ENCODE results near the gene SCARB1. TPM values are rescaled to one million over a fixed set of nuclear protein-coding genes. Genes with fewer than 3 reads are reported as not detected.
"Not testable (repeated sequence)": the region's sequence is repeated elsewhere in the genome, so short reads cannot be mapped to it uniquely, and the experiment has no call there.

Gene SCARB1
- total RNA-seq, 1 donor from 2014 or later = 8.6 TPM

DNA sequence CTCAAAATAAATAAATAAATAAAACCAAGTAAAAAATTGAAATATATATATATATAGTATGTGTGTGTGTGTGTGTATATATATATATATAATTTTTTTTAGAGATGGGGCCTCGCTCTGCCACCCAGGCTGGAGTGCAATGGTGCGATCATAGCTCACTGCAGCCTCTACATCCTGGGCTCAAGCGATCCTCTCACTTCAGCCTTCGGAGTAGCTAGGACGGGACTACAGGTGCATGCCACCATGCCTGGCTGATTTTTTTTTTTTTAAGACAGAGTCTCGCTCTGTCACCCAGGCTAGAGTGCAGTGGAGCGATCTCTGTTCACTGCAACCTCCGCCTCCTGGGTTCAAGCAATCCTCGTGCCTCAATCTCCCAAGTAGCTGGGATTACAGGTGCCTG lies 24.1 kb upstream of the SCARB1 start:
- intact Hi-C loops (cut with DNase I); DNase-seq (ENCODE audit: low spot score): not testable (repeated sequence)

DNA sequence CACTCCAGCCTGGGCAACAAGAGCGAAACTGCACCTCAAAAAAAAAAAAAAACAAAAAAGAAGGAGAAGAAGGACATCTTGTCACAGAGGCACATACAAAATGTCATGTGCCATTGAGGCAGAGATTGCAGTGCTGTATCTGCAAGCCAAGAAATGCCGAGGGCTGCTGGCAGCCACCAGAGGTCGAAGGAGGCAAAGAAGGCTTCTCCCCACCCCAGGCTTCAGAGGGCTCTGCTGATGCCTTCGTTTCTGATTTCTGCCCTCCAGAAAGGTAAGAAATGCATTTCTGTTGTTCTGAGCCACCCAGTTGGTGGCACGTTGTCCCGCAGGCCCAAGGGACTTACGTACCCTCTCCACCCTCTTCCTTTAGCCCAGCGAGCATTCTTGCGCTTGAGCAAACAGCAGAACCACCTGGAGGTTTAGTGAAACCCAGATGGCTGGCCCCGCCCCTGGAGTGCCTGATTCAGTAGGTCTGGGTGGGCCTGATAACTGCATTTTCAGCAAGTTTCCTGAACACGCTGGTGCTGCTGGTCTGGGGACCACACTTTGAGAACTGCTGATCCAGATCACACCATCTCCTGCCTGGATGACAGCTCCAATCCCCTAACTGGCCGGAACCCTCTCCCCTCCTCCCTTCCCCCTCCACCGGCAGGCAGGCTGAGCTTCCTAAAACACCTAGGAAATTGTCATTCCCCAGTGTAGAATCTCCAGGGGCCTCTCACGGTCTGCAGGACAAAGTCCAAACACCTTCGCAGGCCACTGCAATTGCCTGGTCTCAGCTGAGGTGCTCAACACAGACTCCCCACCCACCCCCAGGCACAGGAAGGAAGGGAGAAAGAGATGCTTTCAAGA lies 21.1 kb upstream of the SCARB1 start:
- no peak for DNase-seq (ENCODE audit: low spot score)
- intact Hi-C loops (cut with DNase I) = no loop called here

DNA sequence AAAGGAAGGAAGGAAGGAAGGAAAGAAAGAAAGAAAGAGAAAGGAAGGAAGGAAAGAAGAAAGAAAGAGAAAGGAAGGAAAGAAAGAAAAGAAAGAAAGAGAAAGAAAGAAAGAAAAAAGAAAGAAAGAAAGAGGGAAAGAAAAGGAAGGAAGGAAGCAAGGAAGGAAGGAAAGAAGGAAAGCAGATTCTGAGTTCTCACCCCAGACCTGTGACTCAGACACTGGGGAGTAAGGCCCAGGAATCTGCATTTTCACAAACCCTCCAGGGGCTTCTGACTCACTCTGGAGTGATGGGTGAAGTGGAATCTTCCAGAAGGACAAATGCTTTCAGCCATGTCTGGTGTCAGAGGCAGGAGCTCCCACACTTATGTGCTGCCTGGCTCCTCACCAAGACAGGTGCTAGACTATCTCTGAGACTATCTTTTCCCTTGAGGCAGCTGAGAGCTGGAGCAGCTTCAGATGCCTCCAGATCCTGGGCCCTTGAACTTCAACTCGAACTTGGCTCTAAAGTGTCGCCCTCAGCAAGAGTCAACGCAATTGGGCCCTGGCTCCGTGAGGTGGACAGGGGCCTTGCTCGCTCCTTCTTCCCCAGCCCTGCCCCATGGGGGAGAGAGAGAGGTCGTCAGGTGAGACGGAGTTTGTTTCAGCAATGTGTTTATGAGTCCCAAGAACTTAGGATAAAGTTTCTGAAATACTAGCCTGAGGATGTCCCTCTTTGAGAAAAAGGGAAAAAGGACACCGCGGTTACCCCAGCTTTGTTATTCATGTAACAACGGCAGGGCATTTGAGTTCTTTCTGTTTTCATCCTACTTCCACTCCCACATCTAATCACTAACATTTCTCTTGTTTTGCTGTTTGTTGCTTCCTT lies 19.8 kb upstream of the SCARB1 start:
- intact Hi-C loops (cut with DNase I) = no loop called here
- no peak for DNase-seq (ENCODE audit: low spot score)

DNA sequence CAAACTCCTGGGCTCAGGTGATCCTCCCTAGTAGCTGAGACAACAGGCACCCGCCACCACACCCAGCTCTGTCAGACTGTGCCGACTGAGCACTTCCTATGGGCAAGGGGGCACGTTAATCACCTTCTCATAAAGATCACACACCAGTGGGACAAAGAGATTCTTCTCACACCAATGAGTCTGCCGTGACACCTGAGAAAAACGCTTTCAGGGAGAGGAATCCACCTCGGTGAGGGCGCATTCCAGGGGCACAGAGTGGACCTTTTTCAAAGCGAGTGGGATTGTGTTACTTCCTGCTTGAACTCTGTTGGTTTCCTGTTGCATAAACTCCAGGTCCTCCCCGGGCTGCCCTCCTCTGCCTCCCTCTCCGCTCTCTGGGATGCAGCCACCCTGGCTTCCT lies 17.5 kb upstream of the SCARB1 start:
- intact Hi-C loops (cut with DNase I) = no loop called here
- no peak for DNase-seq (ENCODE audit: low spot score)

DNA sequence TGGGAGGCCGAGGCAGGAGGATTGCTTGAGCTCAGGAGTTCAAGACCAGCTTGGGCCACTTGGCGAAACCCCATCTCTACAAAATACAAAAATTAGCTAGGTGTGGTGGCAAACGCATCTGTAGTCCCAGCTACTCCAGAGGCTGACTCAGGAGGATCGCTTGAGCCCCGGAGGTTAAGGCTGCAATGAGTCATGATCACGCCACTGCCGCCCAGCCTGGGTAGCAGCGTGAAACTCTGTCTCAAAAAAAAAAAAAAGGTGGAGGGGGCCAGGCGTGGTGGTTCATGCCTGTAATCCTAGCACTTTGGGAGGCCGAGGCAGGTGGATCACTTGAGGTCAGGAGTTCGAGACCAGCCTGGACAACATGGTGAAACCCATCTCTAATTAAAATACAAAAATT lies 16.7 kb upstream of the SCARB1 start:
- DNase-seq (ENCODE audit: low spot score); intact Hi-C loops (cut with DNase I): not testable (repeated sequence)

DNA sequence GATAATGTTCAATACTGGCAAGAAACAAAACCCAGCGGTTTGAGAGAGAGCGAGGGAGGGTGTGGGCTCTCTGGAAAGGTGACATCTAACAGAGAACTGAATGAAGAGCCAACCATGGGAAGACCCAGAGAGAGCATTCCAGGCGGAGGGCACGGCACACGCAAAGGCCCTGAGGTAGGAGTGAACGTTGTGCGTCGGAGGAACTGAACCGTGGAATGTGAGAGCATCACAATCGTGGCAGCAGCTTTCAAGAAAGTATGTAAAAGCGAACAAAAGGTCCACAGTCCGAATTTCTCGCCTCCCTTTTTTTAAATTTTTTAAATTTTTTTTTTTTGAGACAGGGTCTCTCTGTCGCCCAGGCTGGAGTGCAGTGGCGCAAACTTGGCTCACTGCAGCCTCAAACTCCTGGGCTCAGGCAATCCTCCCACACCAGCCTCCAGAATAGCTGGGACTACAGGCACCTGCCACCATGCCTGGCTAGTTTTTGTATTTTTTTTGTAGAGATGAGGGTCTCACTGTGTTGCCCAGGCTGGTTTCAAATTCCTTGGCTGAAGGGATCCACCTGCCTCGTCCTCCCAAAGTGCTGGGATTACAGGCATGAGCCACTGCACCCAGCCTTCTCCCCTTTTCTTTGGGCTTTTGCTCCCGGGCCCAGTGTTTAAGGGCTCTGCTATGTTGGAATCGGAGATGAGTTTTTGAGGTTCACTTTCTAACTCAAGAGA lies 15.3 kb upstream of the SCARB1 start:
- intact Hi-C loops (cut with DNase I) = no loop called here
- DNase-seq (ENCODE audit: low spot score) = no peak

DNA sequence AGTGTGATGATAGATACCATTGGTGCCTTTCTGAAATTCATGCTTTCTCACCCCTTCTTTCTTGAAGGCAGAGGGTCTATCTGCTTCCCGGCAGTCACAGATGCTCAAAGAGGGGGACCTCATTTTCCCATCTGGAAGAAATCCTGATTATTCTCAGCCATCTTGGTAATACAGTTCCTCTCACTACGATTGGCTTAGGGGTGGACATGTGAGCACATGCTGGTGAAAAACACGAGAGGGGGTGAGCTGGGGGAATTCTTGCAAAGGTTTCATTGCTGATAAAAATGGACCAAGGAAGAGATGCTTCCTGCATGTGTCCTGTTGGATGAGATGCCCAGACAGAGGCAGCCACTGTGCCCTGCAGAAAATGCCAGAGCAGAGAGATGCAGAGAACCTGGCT lies 13.8 kb upstream of the SCARB1 start:
- no peak for DNase-seq (ENCODE audit: low spot score)
- intact Hi-C loops (cut with DNase I) = no loop called here

DNA sequence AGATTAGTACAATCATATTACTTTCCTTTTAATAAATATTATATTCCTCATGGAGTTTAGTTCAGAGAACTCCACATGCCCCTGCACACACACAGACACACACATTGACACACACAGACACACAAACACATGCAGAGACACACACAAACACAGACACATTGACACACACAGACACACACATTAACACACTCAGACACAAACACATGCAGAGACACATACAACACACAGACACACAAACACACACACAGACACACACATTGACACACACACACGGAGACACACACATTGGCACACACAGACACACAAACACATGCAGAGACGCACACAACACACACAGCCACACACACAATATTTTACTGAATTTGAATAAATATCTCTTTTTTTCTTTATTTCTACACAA lies 12.5 kb upstream of the SCARB1 start:
- intact Hi-C loops (cut with DNase I) = no loop called here
- no peak for DNase-seq (ENCODE audit: low spot score)

DNA sequence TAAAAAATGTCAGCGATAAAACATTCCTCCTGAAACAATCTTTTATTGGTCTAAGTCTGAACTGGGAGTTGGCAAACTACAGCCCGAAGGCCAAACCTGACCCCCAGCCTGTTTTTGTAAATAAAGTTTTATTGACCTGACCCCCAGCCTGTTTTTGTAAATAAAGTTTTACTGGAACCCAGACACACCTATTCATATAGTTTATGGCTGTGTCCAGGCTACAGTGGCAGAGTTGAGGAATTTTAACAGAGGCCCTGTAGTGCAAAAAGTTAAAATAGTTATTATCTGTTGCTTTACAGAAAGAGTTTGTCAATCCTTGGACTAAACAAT lies 12.1 kb upstream of the SCARB1 start:
- DNase-seq (ENCODE audit: low spot score) = no peak
- intact Hi-C loops (cut with DNase I) = no loop called here

DNA sequence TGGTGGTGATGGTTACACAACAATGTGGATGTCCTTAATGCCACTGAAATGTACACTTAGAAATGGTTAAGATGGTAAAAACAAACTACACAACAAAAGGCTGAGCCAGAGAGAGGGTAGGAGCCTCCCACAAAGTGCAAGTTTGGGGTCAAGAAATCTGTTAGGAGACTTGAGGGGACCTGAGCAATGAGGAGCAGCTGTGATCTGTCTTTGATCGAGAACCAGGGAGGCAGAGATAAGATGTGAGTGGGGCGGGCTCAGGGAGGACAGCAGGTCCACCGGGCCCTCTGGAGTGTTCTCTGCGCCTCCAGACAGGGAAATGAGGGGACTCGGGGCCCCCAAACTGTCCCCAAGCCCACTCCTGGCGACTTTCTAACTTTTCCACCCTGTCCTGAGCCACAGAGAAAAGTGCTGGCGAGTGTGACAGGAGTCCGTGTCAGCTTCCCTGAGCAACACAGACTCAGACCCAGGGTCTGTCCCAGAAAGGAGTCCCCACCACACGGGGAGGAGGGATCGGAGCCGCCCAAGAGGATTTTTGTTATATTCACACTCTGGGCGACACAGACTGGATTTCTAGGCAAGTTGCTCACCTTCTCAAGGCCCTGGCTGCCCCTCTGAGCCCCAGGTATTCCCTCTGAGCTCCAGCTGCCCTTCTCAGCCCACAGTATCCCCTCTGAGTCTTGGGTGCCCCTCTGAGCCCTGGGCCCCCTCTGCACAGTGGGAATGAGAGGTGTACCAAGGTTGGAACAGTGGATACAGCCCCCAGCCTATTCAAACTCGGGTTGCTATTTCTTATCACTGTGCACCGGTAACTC lies 11.5 kb upstream of the SCARB1 start:
- intact Hi-C loops (cut with DNase I) = no loop called here
- DNase-seq (ENCODE audit: low spot score) = no peak

DNA sequence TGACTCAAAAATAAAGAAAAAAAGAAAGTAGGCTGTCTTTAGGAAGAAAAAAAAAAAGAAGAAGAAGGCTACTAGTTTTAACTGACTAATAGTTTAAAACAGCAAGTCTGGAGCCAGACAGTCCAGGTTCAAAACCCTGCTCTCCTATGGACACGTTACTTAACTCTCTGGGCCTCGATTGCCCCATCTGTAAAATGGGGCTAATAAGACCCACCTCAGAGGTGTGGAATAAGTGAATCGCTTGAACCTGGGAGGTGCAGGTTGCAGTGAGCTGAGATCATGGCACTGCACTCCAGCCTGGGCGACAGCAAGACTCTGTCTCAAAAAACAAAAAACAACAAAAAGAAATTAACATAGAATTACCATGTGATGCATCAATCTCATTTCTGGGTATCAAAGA lies 10.5 kb upstream of the SCARB1 start:
- intact Hi-C loops (cut with DNase I) = no loop called here
- DNase-seq (ENCODE audit: low spot score) = no peak

DNA sequence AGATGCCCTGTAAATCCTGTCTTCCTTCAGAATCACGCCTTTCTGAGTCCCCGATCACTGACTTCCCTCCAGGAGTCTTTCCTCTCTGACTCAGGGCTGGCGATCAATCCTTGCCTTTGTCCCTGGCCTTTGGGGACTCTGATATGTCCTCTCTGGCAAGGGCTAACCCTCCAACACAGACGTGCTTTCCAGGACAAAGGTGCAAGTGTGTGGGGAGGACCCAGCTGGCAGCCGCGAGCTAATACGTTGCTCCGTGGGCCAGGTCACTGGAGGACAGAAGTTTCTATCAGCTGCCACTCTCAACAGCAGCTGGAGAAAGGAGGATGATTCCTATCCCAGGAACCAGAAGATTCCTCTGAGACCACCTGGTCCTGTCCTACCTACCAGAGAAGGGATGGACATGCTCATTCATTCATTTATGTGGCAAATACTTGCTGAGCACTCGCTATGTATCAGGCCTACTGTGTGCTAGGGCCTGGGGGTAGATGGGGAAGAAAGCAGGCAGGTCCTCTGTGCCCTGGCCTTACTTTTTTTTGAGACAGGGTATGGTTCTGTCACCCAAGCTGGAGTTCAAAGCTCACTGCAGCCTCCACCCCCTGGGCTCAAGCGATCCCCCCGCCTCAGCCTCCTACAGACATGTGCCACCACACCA lies 8.5 kb upstream of the SCARB1 start:
- intact Hi-C loops (cut with DNase I) = no loop called here
- no peak for DNase-seq (ENCODE audit: low spot score)

DNA sequence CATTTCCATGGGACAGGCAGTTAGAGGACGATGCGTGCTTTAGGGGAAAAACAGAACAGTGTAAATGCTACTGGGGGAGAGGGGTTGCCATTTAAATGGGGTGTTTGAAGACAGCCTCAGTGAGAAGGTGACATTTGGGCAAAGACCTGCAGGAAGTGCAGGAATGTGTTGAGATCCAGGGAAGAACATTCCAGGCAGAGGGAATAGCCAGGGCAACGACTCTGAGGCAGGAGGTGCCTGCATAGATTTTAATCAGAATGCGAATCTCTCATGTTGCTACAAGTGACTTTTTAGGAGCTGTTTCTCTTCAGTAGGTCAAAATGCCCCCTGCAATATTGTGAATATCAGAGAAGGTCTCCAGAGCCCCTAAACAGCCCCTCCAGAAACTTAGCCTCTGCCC lies 7.6 kb upstream of the SCARB1 start:
- intact Hi-C loops (cut with DNase I) = no loop called here

DNA sequence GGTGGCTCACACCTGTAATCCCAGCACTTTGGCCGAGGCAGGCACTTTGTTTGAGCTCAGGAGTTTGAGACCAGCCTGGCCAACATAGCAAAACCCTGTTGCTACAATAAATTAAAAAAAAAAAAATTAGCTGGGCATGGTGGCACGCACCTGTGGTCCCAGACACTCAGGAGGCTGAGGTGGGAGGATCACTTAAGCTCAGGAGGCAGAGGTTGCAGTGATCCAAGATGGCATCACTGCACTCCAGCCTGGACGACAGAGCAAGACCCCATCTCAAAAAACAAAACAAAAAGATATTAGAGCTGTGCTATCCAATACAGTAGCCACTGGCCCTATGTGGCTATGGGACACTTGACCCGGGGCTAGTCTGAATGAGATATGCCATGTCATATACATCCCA lies 6.9 kb upstream of the SCARB1 start:
- no peak for DNase-seq (ENCODE audit: low spot score)
- intact Hi-C loops (cut with DNase I) = no loop called here

More for the DNA sequence above, 7.6 kb upstream of the SCARB1 start:
- DNase-seq (ENCODE audit: low spot score) = no peak

DNA sequence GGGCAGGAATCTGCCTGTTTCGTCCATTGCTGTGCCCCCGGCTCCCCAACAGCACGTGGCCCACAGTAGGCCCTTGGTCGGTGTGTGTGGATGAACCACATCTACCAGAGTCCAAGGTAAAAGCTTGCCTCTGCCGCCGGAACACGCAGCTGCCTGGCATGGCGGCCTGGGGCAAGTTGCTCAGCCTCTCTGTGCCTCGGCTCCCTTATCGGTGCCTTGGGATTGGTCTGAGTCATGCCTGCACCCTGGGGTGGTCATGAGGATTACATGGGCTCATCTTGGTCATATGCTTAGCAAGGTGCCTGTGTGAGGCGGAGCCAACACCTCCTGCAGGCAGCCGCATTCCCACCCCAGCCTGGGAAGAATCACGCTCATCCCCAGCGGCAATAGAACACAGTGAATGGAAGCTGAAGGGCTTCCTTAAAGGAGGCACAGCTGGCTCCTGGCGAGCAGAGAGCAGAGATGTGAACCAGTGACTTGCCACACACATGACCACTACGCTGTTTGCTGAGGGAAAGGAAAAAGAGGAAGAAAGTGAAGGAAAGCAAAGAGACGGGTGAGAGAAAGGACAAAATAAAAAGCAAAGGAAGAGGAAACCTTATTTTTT lies 5.5 kb upstream of the SCARB1 start:
- intact Hi-C loops (cut with DNase I) = no loop called here
- no peak for DNase-seq (ENCODE audit: low spot score)

DNA sequence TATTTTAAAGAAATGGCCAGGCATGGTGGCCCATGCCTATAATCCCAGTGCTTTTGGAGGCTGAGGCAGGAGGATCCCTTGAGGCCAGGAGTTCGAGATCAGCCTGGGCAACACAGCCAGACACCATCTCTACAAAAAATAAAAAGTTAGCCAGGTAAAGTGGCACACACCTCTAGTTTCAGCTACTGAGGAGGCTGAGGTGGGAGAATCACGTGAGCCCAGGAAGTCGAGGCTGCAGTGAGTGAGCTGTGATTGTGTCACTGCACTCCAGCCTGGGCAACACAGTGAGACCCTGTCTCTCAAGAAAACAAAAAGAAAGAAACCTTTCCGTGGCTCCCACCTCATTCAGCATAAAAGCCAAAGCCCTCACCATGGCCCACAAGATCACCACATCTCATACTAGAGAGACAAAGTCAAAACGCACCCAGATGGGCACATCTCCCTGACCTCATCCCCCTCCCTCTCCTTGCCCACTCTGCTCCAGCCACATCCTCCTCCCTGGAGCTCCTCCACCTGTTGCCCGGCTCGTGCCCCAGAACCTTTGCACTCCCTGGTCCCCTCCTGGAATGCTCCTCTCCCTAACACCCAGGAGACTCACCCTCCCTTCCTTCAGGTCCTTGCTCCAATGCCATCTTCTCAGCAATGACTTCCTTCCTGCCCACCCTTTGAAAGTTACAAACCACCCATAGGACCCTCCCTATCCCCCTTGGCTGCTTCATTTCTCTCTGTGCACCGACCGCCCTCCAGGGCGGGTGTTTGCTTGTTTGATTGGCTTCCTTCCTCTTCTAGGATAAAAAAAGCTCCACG lies 4.8 kb upstream of the SCARB1 start:
- intact Hi-C loops (cut with DNase I) = no loop called here

DNA sequence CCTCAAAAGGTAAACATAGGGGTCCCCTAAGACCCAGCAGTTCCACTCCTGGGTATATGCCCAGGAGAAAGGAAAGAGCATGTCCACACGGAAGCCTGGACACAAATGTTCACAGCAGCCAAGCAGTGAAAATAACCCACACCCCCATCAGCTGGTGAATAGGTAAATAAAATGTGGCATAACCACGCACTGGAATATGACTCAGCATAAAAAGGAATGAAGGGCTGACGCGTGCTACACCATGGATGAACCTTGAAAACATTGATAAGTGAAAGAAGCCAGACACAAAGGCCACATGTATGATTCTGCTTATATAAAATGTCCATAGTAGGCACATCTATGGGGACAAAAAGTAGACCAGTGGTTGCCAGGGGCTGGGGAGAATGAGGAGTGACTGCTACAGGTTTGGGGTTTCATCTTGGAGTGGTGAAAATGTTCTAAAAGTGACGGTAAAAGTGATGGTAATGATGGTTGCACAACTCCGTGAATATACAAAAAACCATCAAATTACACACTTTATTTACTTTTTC lies 3.8 kb upstream of the SCARB1 start:
- intact Hi-C loops (cut with DNase I) = no loop called here
- DNase-seq (ENCODE audit: low spot score) = no peak

More for the DNA sequence above, 4.8 kb upstream of the SCARB1 start:
- DNase-seq (ENCODE audit: low spot score) = no peak

Data from cardiac septum (tissue), 1 donor.